ENCODE data around the gene CCL24.
"Not testable (repeated sequence)": the region's sequence is repeated elsewhere in the genome, so short reads cannot be mapped to it uniquely, and the experiment has no call there.

Gene CCL24

DNA sequence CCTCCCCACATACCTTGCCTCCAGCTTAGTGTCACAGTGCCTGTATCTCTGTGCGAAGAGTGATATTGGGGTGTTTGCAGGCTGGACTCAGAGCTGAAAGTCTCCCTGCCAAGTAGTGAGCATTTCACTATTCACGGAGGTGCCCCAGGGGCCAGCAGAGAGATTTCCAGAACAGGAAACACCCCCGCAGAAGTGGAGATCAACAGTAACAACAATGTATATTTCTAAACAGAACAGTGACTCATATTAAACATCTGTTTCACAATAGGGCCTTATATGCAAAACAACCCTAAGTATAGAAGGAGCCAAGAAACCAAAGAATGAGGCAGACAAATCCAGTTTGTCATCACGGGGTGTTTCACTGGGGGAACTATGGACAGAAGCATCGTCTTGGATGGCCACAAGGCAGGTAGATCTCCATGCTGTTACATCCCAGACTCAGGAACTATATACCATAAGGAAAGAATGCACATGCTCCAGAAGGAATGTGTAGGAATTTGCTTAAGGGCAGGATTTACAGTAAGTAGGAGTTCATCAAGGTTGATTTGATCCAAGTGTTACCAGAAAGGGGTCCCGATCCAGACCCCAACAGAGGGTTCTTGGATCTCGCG lies 29.3 kb upstream of the CCL24 start:
- Histone ChIP-seq H3K4me3 (replicated peaks; ENCODE audit: low read depth, low read length) (peak overlapping the region; percentile 18), H3K27me3 (replicated peaks; ENCODE audit: control insufficient read depth, insufficient read depth, low read length) (no peaks in the 10 kb centered on the region), H3K36me3 (ENCODE audit: control insufficient read depth, insufficient read depth, low read length) (no peaks in the 10 kb centered on the region)
- TF ChIP-seq, protein P1, sequence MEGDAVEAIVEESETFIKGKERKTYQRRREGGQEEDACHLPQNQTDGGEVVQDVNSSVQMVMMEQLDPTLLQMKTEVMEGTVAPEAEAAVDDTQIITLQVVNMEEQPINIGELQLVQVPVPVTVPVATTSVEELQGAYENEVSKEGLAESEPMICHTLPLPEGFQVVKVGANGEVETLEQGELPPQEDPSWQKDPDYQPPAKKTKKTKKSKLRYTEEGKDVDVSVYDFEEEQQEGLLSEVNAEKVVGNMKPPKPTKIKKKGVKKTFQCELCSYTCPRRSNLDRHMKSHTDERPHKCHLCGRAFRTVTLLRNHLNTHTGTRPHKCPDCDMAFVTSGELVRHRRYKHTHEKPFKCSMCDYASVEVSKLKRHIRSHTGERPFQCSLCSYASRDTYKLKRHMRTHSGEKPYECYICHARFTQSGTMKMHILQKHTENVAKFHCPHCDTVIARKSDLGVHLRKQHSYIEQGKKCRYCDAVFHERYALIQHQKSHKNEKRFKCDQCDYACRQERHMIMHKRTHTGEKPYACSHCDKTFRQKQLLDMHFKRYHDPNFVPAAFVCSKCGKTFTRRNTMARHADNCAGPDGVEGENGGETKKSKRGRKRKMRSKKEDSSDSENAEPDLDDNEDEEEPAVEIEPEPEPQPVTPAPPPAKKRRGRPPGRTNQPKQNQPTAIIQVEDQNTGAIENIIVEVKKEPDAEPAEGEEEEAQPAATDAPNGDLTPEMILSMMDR (IDR thresholded peaks at IDR 0.05; ENCODE audit: insufficient read depth, low read length, poor library complexity, severe bottlenecking), result no peak
- DNase-seq (ENCODE audit: extremely low read depth, insufficient read length), result peak; percentile 64

DNA sequence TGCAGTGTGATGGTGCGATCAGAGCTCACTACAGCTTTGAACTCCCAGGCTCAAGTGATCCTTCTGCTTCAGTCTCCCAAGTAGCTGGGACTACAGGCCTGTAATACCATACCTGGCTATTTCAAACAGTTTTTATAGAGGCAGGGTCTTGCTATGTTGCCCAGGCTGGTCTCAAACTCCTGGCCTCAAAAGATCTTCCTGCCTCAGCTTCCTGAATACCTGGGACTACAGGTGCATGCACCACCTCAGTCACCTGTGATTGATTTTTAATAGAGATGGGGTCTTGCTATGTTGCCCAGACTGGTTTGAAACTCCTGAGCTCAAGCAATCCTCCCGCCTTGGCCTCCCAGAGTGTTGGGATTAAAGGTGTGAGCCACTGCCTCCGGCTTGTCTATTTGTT lies 26.4 kb upstream of the CCL24 start:
- H3K4me3 ChIP-seq (replicated peaks; ENCODE audit: low read depth, low read length), result no peak overlapping the region
- no peaks in the 10 kb centered on the region for H3K27me3 ChIP-seq (replicated peaks; ENCODE audit: control insufficient read depth, insufficient read depth, low read length)
- TF ChIP-seq, protein P1 (IDR thresholded peaks at IDR 0.05; ENCODE audit: insufficient read depth, low read length, poor library complexity, severe bottlenecking), result no peak
- DNase-seq (ENCODE audit: extremely low read depth, insufficient read length), result no peak
- no peaks in the 10 kb centered on the region for H3K36me3 ChIP-seq (ENCODE audit: control insufficient read depth, insufficient read depth, low read length)

DNA sequence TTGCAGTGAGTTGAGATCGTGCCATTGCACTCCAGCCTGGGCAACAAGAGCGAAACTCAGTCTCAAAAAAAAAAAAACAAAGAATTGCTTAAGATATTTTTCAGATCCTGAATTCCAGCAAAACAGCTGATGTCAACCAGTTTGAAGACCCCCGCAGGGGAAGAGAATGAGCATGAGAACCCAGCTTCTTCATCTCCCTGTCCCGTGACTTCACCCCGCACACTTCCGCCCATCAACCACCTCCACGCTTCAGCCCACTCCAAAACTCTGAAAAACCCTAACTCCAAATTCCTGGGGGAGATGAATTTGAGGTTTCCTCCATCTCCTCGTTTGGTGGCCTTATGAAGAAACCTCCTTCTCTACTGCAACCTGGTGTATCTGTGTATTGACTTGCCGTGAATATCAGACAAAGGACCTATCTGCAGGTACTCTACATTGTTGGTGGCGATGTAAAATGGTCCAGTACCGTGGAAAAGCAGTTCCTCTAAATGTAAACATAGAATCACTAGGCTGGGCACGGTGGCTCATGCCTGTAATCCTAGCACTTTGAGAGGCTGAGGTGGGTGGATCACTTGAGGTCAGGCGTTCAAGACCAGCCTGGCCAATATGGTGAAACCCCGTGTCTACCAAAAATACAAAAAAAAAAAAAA lies 24.8 kb upstream of the CCL24 start:
- H3K27me3 ChIP-seq (replicated peaks; ENCODE audit: control insufficient read depth, insufficient read depth, low read length); H3K4me3 ChIP-seq (replicated peaks; ENCODE audit: low read depth, low read length); H3K36me3 ChIP-seq (ENCODE audit: control insufficient read depth, insufficient read depth, low read length); DNase-seq (ENCODE audit: extremely low read depth, insufficient read length): not testable (repeated sequence)

- H3K36me3 ChIP-seq (ENCODE audit: control insufficient read depth, insufficient read depth, low read length), result no peaks in the 10 kb centered on the region
- no peaks in the 10 kb centered on the region for H3K27me3 ChIP-seq (replicated peaks; ENCODE audit: control insufficient read depth, insufficient read depth, low read length)
- TF ChIP-seq, protein P1 (IDR thresholded peaks at IDR 0.05; ENCODE audit: insufficient read depth, low read length, poor library complexity, severe bottlenecking), result no peak
- no peak for DNase-seq (ENCODE audit: extremely low read depth, insufficient read length)
- no peak overlapping the region for H3K4me3 ChIP-seq (replicated peaks; ENCODE audit: low read depth, low read length)
Observed at GRCh38 chr7:75836798-75837197, 23.2 kb upstream of the CCL24 start.

DNA sequence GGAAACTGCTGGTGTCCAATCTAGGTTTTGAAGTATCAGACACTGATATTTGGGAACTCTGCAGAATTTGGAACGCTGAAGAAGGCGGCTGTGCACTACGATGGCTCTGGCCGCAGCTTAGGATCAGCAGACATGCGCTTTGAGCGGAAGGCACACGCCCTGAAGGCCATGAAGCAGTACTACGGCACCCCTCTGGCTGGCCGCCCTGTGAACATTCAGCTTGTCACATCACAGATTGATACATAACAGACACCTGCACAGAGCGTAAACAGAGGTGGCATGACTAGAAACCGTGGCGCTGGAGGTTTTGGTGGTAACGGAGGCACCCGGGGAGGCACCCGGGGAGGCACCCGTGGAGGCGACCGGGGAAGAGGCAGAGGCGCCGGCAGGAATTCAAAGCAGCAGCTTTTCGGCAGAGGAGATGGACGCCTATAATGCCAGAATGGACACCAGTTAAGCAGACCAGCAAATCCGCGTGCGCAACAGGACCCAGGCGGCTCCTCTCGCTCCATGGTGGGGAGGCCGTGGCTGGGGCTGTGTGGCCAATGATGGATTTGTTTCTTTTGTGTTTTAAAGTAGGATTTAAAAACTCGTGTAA lies 22.2 kb upstream of the CCL24 start:
- H3K4me3 ChIP-seq (replicated peaks; ENCODE audit: low read depth, low read length), result no peak overlapping the region
- TF ChIP-seq, protein P1 (IDR thresholded peaks at IDR 0.05; ENCODE audit: insufficient read depth, low read length, poor library complexity, severe bottlenecking), result no peak
- H3K36me3 ChIP-seq (ENCODE audit: control insufficient read depth, insufficient read depth, low read length), result no peaks in the 10 kb centered on the region
- no peak for DNase-seq (ENCODE audit: extremely low read depth, insufficient read length)
- H3K27me3 ChIP-seq (replicated peaks; ENCODE audit: control insufficient read depth, insufficient read depth, low read length), result no peaks in the 10 kb centered on the region

- H3K4me3 ChIP-seq (replicated peaks; ENCODE audit: low read depth, low read length); H3K27me3 ChIP-seq (replicated peaks; ENCODE audit: control insufficient read depth, insufficient read depth, low read length); H3K36me3 ChIP-seq (ENCODE audit: control insufficient read depth, insufficient read depth, low read length); DNase-seq (ENCODE audit: extremely low read depth, insufficient read length): not testable (repeated sequence)
Observed at GRCh38 chr7:75833662-75834061, 20.1 kb upstream of the CCL24 start.
